ENCODE measurements around the gene CDKN2B-AS1. TPM values are rescaled to one million over a fixed set of nuclear protein-coding genes. Genes with fewer than 3 reads are reported as not detected.

The CDKN2B-AS1 gene
- total and polyA plus RNA-seq, 2 donors (not counting 1 experiment from before 2014, with no cell fraction given): 1.3 to 2.5 TPM

DNA sequence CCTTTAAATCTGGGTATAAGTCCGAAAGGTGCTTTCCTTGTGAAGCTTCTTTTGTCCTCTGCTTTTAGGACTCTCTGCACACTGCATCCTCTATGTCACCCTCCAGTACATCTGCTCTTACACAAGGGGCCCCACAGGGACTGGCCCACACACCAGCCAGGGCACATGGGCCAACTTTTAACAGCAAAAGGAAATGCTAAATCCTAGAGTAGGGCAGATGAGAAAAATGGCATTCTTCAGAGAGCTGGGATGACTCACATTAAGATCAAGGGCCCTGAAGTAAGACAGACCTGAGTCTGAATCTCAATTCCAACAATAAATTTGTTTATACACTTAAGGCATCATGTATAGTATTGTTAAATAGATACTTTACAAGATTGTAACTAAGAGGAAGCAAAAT lies 54.8 kb downstream of the CDKN2B-AS1 start:
- intact Hi-C loops (cut with micrococcal nuclease): no loop called here
- no peak overlapping the region for H3K27ac Mint-ChIP-seq

DNA sequence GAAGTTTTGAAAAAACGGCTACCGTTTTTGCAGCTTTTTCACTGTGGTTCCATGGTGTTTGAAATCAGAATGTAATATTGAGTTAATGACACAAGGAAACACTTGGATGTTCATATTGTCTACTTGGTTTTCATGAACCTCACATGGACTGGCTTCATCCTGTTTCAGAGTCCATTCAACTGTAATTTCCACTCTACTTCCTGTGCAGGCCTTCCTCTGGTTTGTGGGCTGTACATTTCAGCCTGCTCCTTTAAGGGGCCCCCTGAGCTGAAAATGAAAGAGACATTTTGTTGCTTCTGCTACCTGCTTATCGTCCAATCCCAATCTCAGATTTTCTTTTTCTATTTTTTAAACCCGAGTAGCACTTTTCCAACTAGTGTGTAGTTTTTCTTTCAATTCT lies 56.3 kb downstream of the CDKN2B-AS1 start:
- TF ChIP-seq, protein P1, sequence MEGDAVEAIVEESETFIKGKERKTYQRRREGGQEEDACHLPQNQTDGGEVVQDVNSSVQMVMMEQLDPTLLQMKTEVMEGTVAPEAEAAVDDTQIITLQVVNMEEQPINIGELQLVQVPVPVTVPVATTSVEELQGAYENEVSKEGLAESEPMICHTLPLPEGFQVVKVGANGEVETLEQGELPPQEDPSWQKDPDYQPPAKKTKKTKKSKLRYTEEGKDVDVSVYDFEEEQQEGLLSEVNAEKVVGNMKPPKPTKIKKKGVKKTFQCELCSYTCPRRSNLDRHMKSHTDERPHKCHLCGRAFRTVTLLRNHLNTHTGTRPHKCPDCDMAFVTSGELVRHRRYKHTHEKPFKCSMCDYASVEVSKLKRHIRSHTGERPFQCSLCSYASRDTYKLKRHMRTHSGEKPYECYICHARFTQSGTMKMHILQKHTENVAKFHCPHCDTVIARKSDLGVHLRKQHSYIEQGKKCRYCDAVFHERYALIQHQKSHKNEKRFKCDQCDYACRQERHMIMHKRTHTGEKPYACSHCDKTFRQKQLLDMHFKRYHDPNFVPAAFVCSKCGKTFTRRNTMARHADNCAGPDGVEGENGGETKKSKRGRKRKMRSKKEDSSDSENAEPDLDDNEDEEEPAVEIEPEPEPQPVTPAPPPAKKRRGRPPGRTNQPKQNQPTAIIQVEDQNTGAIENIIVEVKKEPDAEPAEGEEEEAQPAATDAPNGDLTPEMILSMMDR (IDR thresholded peaks at IDR 0.05): no peak
- TF ChIP-seq EZH2 (IDR thresholded peaks at IDR 0.05; ENCODE audit: borderline replicate concordance, insufficient read depth, low read depth, low read length, poor library complexity, severe bottlenecking): no peak
- H3K4me1 ChIP-seq (ENCODE audit: control insufficient read depth in 2 of 2, insufficient read depth in 2 of 2, low read length in 2 of 2): peaks cover 17 to 23% of the 10 kb centered on the region in 2 donors
- peak overlapping the region; percentile 69 for H3K4me2 ChIP-seq (replicated peaks; ENCODE audit: low read depth, low read length, poor library complexity, severe bottlenecking)
- peak overlapping the region in 1 of 2 donors; percentile 60 for H3K27ac ChIP-seq (ENCODE audit: low read length in 2 of 2)
- peak overlapping the region; percentile 71 for H2AFZ ChIP-seq (ENCODE audit: insufficient read depth, low read depth, low read length, poor library complexity, severe bottlenecking)
- peak; percentile 72 for ATAC-seq (ENCODE audit: low read depth)
- peak overlapping the region; percentile 55 for H3K4me3 Mint-ChIP-seq
- H3K9me3 ChIP-seq (ENCODE audit: control extremely low read depth in 1 of 3, control insufficient read depth in 2 of 3, insufficient read depth in 1 of 3, low read length in 2 of 3): no peaks in the 10 kb centered on the region
- POLR2A ChIA-PET: no interaction called here
- intact Hi-C loops (cut with micrococcal nuclease): loop anchor here (10.0 kb wide), 1 partner anchor 144 kb away; no protein-coding TSS in a partner anchor
- H4K20me1 ChIP-seq (ENCODE audit: control insufficient read depth, insufficient read depth, low read length, poor library complexity, severe bottlenecking): no peaks in the 10 kb centered on the region
- peak overlapping the region; percentile 36 for H3K9ac ChIP-seq (ENCODE audit: low read length)
- H3K4me3 ChIP-seq (ENCODE audit: control extremely low read depth in 1 of 5, extremely low read depth in 1 of 5, insufficient read depth in 1 of 5, low read depth in 2 of 5, low read length in 4 of 5): peak overlapping the region in 2 of 5 experiments; percentile 12 to 48
- peaks cover 28% of the 10 kb centered on the region for H3K4me1 Mint-ChIP-seq
- H3K36me3 ChIP-seq (replicated peaks in 1 of 2; ENCODE audit: control extremely low read depth in 1 of 2, control insufficient read depth in 1 of 2, extremely low read depth in 1 of 2, insufficient read depth in 2 of 2, low read length in 1 of 2): no peaks in the 10 kb centered on the region
- no peaks in the 10 kb centered on the region for H3K9me3 Mint-ChIP-seq (ENCODE audit: insufficient read depth)
- no peaks in the 10 kb centered on the region for H3K27me3 ChIP-seq (replicated peaks in 1 of 4; ENCODE audit: control extremely low read depth in 1 of 4, control insufficient read depth in 3 of 4, insufficient read depth in 4 of 4, low read length in 3 of 4)
- DNase-seq: peak; percentile 56
- peak overlapping the region; percentile 64 for H3K27ac Mint-ChIP-seq
- H3K27me3 Mint-ChIP-seq: no peaks in the 10 kb centered on the region
- H3K79me2 ChIP-seq (ENCODE audit: control insufficient read depth, insufficient read depth, low read length): no peaks in the 10 kb centered on the region
- CTCF ChIA-PET: interaction anchor here (0.9 to 2.6 kb wide), 6 partner anchors 12 to 856 kb away, joined by 3 to 6 read pairs (median 4); no protein-coding TSS in a partner anchor
- 41% methylated on average over 2 of the region's 4 CpGs for WGBS (ENCODE audit: insufficient coverage)

More for the DNA sequence above, 54.8 kb downstream of the CDKN2B-AS1 start:
- H3K9me3 Mint-ChIP-seq (ENCODE audit: insufficient read depth): no peaks in the 10 kb centered on the region
- H3K27me3 ChIP-seq (replicated peaks in 1 of 4; ENCODE audit: control extremely low read depth in 1 of 4, control insufficient read depth in 3 of 4, insufficient read depth in 4 of 4, low read length in 3 of 4): no peaks in the 10 kb centered on the region
- H3K79me2 ChIP-seq (ENCODE audit: control insufficient read depth, insufficient read depth, low read length): no peaks in the 10 kb centered on the region
- ATAC-seq (ENCODE audit: low read depth) (no peak), DNase-seq (no peak)
- H3K9me3 ChIP-seq (ENCODE audit: control extremely low read depth in 1 of 3, control insufficient read depth in 2 of 3, insufficient read depth in 1 of 3, low read length in 2 of 3): no peaks in the 10 kb centered on the region
- no peaks in the 10 kb centered on the region for H3K36me3 ChIP-seq (replicated peaks in 1 of 2; ENCODE audit: control extremely low read depth in 1 of 2, control insufficient read depth in 1 of 2, extremely low read depth in 1 of 2, insufficient read depth in 2 of 2, low read length in 1 of 2)
- H3K4me1 Mint-ChIP-seq: peaks cover 28% of the 10 kb centered on the region
- no peaks in the 10 kb centered on the region for H3K27me3 Mint-ChIP-seq
- peaks cover 17 to 23% of the 10 kb centered on the region in 2 donors for H3K4me1 ChIP-seq (ENCODE audit: control insufficient read depth in 2 of 2, insufficient read depth in 2 of 2, low read length in 2 of 2)
- peak overlapping the region; percentile 32 for H2AFZ ChIP-seq (ENCODE audit: insufficient read depth, low read depth, low read length, poor library complexity, severe bottlenecking)
- no peak overlapping the region for H3K27ac ChIP-seq (ENCODE audit: low read length in 2 of 2)
- H3K4me3 ChIP-seq (ENCODE audit: control extremely low read depth in 1 of 5, extremely low read depth in 1 of 5, insufficient read depth in 1 of 5, low read depth in 2 of 5, low read length in 4 of 5): no peak overlapping the region
- H3K4me2 ChIP-seq (replicated peaks; ENCODE audit: low read depth, low read length, poor library complexity, severe bottlenecking): no peak overlapping the region
- no peak for TF ChIP-seq EZH2 (IDR thresholded peaks at IDR 0.05; ENCODE audit: borderline replicate concordance, insufficient read depth, low read depth, low read length, poor library complexity, severe bottlenecking)
- TF ChIP-seq, protein P1 (IDR thresholded peaks at IDR 0.05): no peak
- POLR2A ChIA-PET: no interaction called here
- CTCF ChIA-PET: interaction anchor here (1.0 to 2.6 kb wide), 4 partner anchors 235 to 403 kb away, joined by 3 to 6 read pairs (median 4); no protein-coding TSS in a partner anchor
- no peak overlapping the region for H3K9ac ChIP-seq (ENCODE audit: low read length)
- H4K20me1 ChIP-seq (ENCODE audit: control insufficient read depth, insufficient read depth, low read length, poor library complexity, severe bottlenecking): no peaks in the 10 kb centered on the region
- WGBS (ENCODE audit: insufficient coverage): 83% methylated on average over 1 of the region's 1 CpG
- H3K4me3 Mint-ChIP-seq: no peak overlapping the region
